Retinal pigment epithelial cell (primary cell): ENCODE measurements around the gene ZAR1L.
A peak's percentile ranks its signal among the peaks of the same experiment; 100 is the strongest.

Experiments
- DNase-seq: peaks from one replicate; pipeline ENCODE4 v3.0.0-alpha.2; 2010; ENCODE audit warnings: low read depth
- H3K4me3 ChIP-seq: 2 replicates; pipeline ENCODE4 v1.5.1; 2011; ENCODE audit warnings: mild to moderate bottlenecking, low read length, control low read depth, moderate library complexity
- TF ChIP-seq, protein P1 (sequence below): conservative IDR thresholded peaks from 2 replicates; pipeline ENCODE4 v1.5.1; 2011; ENCODE audit warnings: low read depth, low read length, control low read depth, inconsistent platforms

ZAR1L gene

DNA sequence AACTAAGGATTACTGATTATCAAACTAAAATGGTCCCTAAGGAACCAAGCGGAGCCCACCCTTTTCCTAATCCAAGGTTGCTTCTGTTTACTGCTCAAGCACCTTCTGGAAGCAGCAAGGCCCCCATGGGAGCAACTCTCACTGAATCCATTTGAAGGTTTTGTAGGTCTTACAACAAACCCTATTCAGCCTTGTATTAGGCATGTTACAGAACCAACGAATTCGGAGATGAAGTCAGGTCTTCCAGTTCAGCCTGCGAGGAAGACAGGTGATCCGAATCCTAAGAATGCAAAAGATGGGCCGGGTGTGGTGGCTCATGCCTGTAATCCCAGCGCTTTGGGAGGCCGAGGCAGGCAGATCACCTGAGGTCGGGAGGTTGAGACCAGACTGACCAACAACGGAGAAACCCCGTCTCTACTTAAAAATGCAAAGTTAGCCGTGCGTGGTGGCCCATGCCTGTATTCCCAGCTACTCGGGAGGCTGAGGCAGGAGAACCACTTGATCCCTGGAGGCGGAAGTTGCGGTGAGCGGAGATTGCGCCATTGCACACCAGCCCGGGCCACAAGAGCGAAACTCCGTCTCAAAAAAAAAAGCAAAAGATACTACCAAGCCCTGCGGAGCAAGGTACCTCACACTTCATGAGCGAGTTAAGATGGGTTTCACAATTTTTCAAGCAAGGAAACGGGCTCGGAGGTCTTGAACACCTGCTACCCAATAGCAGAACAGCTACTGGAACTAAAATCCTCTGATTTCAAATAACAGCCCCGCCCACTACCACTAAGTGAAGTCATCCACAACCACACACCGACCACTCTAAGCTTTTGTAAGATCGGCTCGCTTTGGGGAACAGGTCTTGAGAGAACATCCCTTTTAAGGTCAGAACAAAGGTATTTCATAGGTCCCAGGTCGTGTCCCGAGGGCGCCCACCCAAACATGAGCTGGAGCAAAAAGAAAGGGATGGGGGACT lies 609 bp downstream of the ZAR1L start:
- TF ChIP-seq, protein P1, sequence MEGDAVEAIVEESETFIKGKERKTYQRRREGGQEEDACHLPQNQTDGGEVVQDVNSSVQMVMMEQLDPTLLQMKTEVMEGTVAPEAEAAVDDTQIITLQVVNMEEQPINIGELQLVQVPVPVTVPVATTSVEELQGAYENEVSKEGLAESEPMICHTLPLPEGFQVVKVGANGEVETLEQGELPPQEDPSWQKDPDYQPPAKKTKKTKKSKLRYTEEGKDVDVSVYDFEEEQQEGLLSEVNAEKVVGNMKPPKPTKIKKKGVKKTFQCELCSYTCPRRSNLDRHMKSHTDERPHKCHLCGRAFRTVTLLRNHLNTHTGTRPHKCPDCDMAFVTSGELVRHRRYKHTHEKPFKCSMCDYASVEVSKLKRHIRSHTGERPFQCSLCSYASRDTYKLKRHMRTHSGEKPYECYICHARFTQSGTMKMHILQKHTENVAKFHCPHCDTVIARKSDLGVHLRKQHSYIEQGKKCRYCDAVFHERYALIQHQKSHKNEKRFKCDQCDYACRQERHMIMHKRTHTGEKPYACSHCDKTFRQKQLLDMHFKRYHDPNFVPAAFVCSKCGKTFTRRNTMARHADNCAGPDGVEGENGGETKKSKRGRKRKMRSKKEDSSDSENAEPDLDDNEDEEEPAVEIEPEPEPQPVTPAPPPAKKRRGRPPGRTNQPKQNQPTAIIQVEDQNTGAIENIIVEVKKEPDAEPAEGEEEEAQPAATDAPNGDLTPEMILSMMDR = no peak
- H3K4me3 ChIP-seq = peak overlapping the region; percentile 91

DNA sequence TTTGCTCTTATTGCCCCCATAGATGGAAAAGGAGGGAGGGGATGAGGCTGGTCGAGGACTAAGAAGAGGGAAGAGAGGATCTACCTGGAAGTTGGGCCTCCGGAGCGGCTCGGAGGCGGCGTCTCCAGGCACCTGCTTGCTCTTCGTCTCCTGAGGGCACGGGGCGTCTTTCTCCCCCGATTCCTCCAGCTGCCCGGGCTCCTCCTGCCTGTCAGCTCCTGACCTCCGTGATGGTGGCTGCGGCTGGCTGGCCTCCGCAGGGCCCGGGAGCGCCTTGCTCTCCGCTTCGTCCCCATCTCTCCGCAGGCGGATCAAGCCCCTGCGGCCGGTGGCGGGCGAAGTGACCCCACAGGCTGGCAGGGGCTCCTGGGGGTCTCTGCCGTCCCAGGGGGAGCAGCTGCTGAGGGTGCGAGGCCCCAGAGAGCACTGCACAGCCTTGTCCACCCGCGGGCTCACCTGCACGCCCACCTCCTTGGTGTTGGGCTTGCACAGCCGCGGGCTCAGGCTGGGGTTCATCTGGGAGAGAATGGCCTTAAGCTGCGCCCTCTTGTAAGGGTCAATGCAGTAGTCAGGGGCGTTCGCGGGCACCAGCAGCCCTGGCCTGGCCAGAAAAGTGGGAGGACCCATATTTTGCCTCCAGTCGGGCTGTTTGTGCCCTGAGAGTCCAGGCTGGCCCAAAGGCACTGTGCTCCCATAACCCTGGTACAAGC lies 3.8 kb downstream of the ZAR1L start:
- DNase-seq = no peak
- H3K4me3 ChIP-seq = no peak overlapping the region
- TF ChIP-seq, protein P1 = no peak

More for the DNA sequence above, 609 bp downstream of the ZAR1L start:
- no peak for DNase-seq

DNA sequence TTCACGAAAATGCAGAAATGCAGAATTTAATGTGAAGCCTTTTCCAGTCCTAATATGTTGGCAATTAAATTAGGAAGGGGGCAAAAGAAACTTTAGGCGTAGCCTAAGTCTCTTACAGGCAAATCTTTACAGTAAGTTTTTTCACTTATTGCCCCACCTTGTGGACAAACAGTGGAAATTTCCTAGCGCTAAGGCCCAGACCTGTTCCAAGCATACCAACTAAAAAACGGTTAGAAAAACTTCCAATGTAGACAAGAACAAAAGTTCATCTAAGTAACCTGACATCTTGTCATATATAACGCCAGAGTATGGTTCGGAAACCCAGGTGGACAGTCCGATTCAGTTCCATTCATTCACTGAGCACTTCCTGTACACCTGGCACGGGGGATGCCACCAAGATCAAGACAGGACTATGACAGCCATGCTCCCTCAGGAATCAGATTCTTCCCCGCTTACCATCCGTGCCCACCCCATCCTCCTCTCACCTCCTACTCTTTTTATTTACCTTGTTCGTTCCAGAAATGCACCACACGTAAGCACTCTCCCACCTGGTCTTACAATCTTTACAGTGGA lies 4.9 kb downstream of the ZAR1L start:
- DNase-seq = no peak
- TF ChIP-seq, protein P1 = peak; percentile 68
- no peak overlapping the region for H3K4me3 ChIP-seq

DNA sequence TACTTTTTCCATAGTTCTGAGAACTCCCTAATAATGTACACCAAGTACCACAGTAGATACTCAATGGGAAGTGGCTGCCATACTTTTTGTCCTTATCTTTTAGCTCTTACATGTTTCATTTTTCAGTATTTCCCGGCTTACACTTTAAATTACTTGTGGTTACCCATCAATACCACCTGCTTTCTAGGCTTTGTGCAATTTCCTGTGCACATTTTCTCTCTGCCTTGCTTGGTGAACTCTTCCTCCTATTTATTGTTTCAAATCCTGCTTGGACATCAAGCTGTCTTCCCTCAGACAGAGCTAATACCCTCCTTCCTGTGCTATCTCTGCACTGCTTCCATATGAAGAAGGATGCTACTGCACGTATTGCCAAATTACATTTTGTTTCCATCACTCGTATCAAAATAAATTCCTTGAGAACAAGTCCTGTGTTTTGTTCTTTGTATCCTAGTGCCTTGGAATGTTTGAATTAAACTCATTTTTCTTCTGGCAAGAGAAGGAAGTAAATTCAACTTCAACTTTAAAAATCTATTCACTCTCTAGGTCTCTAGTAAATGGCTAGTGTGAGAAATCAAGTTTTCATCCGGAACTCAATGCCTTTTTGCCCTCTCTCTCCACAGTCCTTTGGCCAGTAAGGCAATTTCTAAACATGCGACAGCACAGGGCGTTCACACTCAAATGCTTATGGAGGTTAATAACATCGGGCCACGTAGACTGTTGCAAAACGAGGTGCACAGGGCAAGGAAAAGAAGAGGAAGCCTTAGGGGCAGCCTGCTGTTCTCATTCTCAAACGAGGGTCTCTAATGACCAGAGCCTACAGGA lies 5.6 kb downstream of the ZAR1L start:
- TF ChIP-seq, protein P1 = no peak
- H3K4me3 ChIP-seq = no peak overlapping the region
- DNase-seq = no peak

DNA sequence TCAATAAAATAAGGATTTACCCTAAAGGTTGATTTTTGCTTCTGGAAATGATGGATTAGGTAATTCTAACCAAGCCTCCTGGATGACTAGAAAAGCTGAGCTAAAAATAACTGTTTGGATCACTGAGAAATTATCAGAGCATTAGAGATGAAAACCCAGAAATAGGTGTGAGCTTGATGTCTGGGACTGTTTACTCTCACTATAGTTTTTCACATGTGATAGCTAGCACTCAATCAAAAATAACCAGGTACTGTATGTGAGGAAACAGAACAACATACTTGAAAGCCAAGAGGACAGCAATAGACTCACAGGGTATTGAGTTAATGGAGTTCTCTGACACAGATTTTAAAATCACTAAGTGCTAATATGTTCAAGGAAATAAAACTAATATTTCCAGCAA lies 9.5 kb downstream of the ZAR1L start:
- no peak overlapping the region for H3K4me3 ChIP-seq
- no peak for DNase-seq
- TF ChIP-seq, protein P1 = no peak

DNA sequence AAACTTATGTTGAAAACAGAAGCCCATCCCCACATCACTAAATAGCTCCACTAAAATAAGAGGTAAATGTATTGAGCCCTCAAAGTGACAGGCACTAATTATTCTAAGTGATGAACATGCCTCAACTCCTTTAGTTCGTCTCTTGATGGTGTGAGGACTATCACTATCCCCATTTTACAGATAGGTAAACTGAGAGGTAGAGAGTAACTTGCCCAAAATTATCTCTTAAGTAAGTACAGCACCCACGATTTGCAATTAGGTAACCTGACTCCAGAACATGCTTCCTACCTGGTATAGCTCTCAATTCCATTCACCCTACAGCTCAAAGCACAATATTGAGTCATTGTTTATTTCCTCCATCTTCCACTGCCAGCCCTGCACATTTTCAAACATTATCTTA lies 12.7 kb downstream of the ZAR1L start:
- TF ChIP-seq, protein P1 = no peak
- H3K4me3 ChIP-seq = no peak overlapping the region
- no peak for DNase-seq
